Osteocyte (in vitro differentiated cells): Measurements from ENCODE around the gene CD82. TPM values are rescaled to one million over a fixed set of nuclear protein-coding genes. Genes with fewer than 3 reads are reported as not detected.
A peak's percentile ranks its signal among the peaks of the same experiment; 100 is the strongest.

Experiments used
- DNase-seq: peaks from one replicate; pipeline ENCODE4 v3.0.0; 2021; ENCODE audit warnings: mixed read lengths; ENCODE audit not compliant: unreplicated experiment; ENCODE audit errors: extremely low spot score
- H3K27ac Mint-ChIP-seq: one replicate; pipeline ENCODE4 v1.8.0; 2021; ENCODE audit warnings: mild to moderate bottlenecking, mixed read lengths; ENCODE audit not compliant: unreplicated experiment
- H3K27me3 Mint-ChIP-seq: one replicate; pipeline ENCODE4 v1.8.0; 2021; ENCODE audit warnings: mixed read lengths; ENCODE audit not compliant: unreplicated experiment
- H3K36me3 Mint-ChIP-seq: one replicate; pipeline ENCODE4 v1.8.0; 2021; ENCODE audit warnings: mixed read lengths; ENCODE audit not compliant: unreplicated experiment
- H3K4me1 Mint-ChIP-seq: one replicate; pipeline ENCODE4 v1.8.0; 2021; ENCODE audit warnings: mixed read lengths; ENCODE audit not compliant: unreplicated experiment
- H3K4me3 Mint-ChIP-seq: one replicate; pipeline ENCODE4 v1.8.0; 2021; ENCODE audit warnings: mild to moderate bottlenecking, moderate library complexity, mixed read lengths; ENCODE audit not compliant: unreplicated experiment
- H3K9me3 Mint-ChIP-seq: one replicate; pipeline ENCODE4 v1.8.0; 2021; ENCODE audit warnings: mixed read lengths; ENCODE audit not compliant: unreplicated experiment
- total RNA-seq: library from RNA; stranded (reverse); gene quantifications from 2 replicates; pipeline ENCODE4 v1.2.1, GENCODE V29; 2021
- TF ChIP-seq, protein P1 (sequence below): fragments of 200-600 bp; sonication (generic); IDR thresholded peaks from 2 replicates; pipeline ENCODE4 v1.5.0; 2021; ENCODE audit warnings: antibody characterized with exemption, mild to moderate bottlenecking, moderate library complexity

The CD82 gene
- total RNA-seq, 1 donor from 2014 or later: 34.6 TPM

DNA sequence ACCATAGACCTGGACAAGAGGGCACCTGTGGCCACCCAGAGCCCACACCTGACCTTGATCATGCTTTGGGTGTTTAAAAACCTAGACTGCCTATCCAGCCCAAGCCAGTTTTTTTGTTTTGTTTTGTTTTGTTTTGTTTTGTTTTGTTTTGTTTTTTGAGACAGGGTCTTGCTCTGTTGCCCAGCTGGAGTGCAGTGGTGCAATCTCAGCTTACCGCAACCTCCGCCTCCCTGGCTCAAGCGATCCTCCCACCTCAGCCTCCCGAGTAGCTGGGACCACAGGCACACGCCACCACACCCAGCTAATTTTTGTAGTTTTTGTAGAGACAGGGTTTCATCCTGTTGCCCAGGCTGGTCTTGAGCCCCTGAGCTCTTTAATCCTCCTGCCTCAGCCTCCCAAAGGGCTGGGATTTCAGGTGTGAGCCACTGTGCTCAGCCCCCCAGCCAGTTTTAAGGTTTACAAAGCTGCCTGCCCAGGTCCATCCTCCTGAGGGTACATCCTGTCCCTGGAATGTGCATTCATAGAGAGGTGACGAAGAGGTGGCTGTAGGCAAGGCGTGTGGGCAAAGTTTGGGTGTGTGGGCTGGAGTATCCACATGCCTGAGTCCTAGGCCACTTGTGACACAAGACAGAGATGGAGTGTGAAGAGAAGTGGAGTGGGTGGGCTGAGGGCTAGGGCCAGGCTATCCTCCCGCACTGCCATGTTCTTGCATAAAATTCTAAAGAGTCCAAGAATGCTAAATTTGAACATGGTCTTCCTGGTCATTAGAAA, 3.3 kb upstream of the CD82 start:
- Mint-ChIP-seq H3K27ac (no peak overlapping the region), H3K9me3 (no peaks in the 10 kb centered on the region), H3K4me1 (peaks cover 30% of the 10 kb centered on the region), H3K36me3 (no peaks in the 10 kb centered on the region), H3K4me3 (no peak overlapping the region), H3K27me3 (no peaks in the 10 kb centered on the region)
- no peak for DNase-seq
- TF ChIP-seq, protein P1, sequence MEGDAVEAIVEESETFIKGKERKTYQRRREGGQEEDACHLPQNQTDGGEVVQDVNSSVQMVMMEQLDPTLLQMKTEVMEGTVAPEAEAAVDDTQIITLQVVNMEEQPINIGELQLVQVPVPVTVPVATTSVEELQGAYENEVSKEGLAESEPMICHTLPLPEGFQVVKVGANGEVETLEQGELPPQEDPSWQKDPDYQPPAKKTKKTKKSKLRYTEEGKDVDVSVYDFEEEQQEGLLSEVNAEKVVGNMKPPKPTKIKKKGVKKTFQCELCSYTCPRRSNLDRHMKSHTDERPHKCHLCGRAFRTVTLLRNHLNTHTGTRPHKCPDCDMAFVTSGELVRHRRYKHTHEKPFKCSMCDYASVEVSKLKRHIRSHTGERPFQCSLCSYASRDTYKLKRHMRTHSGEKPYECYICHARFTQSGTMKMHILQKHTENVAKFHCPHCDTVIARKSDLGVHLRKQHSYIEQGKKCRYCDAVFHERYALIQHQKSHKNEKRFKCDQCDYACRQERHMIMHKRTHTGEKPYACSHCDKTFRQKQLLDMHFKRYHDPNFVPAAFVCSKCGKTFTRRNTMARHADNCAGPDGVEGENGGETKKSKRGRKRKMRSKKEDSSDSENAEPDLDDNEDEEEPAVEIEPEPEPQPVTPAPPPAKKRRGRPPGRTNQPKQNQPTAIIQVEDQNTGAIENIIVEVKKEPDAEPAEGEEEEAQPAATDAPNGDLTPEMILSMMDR: no peak

DNA sequence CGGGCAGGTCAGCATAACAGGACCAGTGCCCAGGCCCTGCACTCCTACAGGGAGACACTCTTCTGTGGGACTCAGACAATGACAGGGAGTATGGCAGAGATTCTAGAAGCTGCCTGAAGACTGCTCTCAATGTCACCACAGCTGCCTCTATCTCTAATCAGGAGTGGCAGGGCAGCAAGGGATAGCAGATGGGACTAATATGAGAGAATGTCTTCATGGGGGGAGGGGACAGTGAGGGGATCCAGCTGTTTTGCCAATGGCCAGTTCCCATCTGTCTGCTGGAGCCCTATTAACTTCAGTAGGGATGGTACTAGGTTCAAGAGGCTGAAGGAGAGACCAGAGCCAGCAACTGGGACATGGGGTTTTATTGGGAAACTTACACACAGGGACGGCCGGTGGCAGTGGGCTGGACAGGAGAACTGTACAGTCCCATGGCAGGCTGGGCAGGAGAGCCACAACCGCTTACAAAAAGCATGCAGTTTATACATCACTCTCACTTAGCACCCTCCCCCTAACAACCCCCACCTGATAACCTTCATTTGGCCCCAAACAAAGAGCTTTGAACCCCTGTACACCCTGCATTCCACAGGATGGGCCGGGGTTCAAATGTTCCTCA, 2.5 kb upstream of the CD82 start:
- Mint-ChIP-seq H3K27me3 (no peaks in the 10 kb centered on the region), H3K4me1 (peaks cover 37% of the 10 kb centered on the region), H3K4me3 (no peak overlapping the region), H3K27ac (no peak overlapping the region), H3K36me3 (no peaks in the 10 kb centered on the region), H3K9me3 (no peaks in the 10 kb centered on the region)
- no peak for DNase-seq
- TF ChIP-seq, protein P1: no peak

DNA sequence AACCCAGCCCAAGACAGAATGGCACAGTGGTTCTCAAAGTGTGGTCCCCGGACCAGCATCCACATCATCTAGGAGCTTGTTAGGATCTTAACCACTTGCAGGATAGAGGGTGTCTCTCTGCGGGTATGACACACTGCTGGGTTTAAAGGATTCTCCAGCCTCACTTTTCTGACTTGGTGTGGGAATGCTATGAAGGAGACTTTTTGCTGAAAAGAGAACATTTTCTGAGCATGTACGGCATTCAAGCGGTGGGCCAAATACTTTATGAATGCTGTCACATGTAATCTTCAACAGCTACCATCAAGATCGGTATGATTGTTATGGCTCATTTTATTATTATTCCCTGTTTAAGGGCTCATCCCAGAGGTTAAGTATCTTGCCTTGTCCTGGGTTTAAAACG, 1.8 kb upstream of the CD82 start:
- no peaks in the 10 kb centered on the region for H3K27me3 Mint-ChIP-seq
- TF ChIP-seq, protein P1: no peak
- peaks cover 43% of the 10 kb centered on the region for H3K4me1 Mint-ChIP-seq
- H3K36me3 Mint-ChIP-seq: no peaks in the 10 kb centered on the region
- H3K4me3 Mint-ChIP-seq: no peak overlapping the region
- DNase-seq: no peak
- peak overlapping the region; percentile 98 for H3K27ac Mint-ChIP-seq
- H3K9me3 Mint-ChIP-seq: no peaks in the 10 kb centered on the region

DNA sequence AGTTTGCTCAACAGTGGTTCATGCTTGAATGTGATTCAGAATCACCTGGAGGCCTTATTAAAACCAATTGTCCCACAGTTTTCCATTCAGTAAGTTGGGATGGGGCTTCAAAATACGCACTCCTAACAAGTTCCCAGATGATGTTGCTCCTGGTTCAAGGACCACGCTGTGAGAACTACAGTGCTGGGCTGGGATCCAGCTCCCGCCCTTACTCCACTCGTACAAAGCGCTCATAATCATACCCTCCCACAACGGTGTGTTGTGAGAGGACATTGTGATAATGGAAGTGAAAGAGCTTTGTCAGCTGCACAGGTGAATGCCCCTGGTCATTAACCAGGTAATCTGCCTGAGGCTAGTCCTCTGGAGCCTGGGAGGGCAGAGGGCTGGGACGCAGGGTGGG, 1.3 kb upstream of the CD82 start:
- DNase-seq: no peak

More for the DNA sequence above, 1.3 kb upstream of the CD82 start:
- Mint-ChIP-seq H3K4me3 (no peak overlapping the region), H3K27ac (peak overlapping the region; percentile 98), H3K9me3 (no peaks in the 10 kb centered on the region), H3K36me3 (no peaks in the 10 kb centered on the region), H3K27me3 (no peaks in the 10 kb centered on the region), H3K4me1 (peaks cover 46% of the 10 kb centered on the region)
- TF ChIP-seq, protein P1: no peak
